Astrocyte (in vitro differentiated cells and primary cell): ENCODE measurements around the gene KHSRP. TPM values are rescaled to one million over a fixed set of nuclear protein-coding genes. Genes with fewer than 3 reads are reported as not detected.

Experiments used
- DNase-seq: peaks from one replicate; pipeline ENCODE4 v3.0.0-alpha.2; 2010; ENCODE audit warnings: low read depth
- FAIRE-seq: peaks from 2 replicates; lab custom pipeline; 2011; peaks lifted over from hg19 to GRCh38; lab: Jason Lieb, UNC
- H2AFZ ChIP-seq: 2 replicates; pipeline ENCODE4 v1.6.0; 2012; ENCODE audit warnings: low read depth, low read length, inconsistent platforms
- H3K27ac ChIP-seq: 2 replicates; pipeline ENCODE4 v1.5.1; 2011; ENCODE audit warnings: low read depth, low read length, inconsistent platforms
- H3K27me3 ChIP-seq: 2 replicates; pipeline ENCODE4 v1.6.0; 2011; ENCODE audit warnings: low read length, inconsistent platforms; ENCODE audit not compliant: insufficient read depth
- H3K36me3 ChIP-seq: 2 replicates; pipeline ENCODE4 v1.5.1; 2011; ENCODE audit warnings: low read length, inconsistent platforms; ENCODE audit not compliant: insufficient read depth
- H3K4me1 ChIP-seq: 2 replicates; pipeline ENCODE4 v1.5.1; 2011; ENCODE audit warnings: low read length, inconsistent platforms; ENCODE audit not compliant: insufficient read depth
- H3K4me2 ChIP-seq: 2 replicates; pipeline ENCODE4 v1.6.0; 2012; ENCODE audit warnings: low read length, inconsistent platforms
- H3K4me3 ChIP-seq: 2 replicates; pipeline ENCODE4 v1.5.1; 2011; ENCODE audit warnings: low read depth, mild to moderate bottlenecking, low read length, inconsistent platforms; ENCODE audit not compliant: insufficient read depth
- H3K79me2 ChIP-seq: 2 replicates; pipeline ENCODE4 v1.6.0; 2012; ENCODE audit warnings: mild to moderate bottlenecking, low read length, inconsistent platforms; ENCODE audit not compliant: insufficient read depth
- H3K9ac ChIP-seq: 2 replicates; pipeline ENCODE4 v1.6.0; 2012; ENCODE audit warnings: mild to moderate bottlenecking, low read length, inconsistent platforms
- H3K9me3 ChIP-seq: 2 replicates; pipeline ENCODE4 v1.5.1; 2012; ENCODE audit warnings: low read depth, mild to moderate bottlenecking, low read length, inconsistent platforms; ENCODE audit not compliant: insufficient read depth
- H4K20me1 ChIP-seq: 2 replicates; pipeline ENCODE4 v1.6.0; 2012; ENCODE audit warnings: low read length, inconsistent platforms; ENCODE audit not compliant: insufficient read depth
- H3K27ac Mint-ChIP-seq: one replicate; pipeline ENCODE4 v1.8.0; 2021; ENCODE audit warnings: mild to moderate bottlenecking, mixed read lengths; ENCODE audit not compliant: unreplicated experiment
- H3K27me3 Mint-ChIP-seq: one replicate; pipeline ENCODE4 v1.8.0; 2021; ENCODE audit warnings: low read depth, mixed read lengths; ENCODE audit not compliant: unreplicated experiment
- H3K36me3 Mint-ChIP-seq: one replicate; pipeline ENCODE4 v1.8.0; 2021; ENCODE audit warnings: low read depth, mixed read lengths; ENCODE audit not compliant: unreplicated experiment
- H3K4me1 Mint-ChIP-seq: one replicate; pipeline ENCODE4 v1.8.0; 2021; ENCODE audit warnings: low read depth, mixed read lengths; ENCODE audit not compliant: unreplicated experiment
- H3K4me3 Mint-ChIP-seq: one replicate; pipeline ENCODE4 v1.8.0; 2021; ENCODE audit warnings: mild to moderate bottlenecking, moderate library complexity, mixed read lengths; ENCODE audit not compliant: unreplicated experiment
- H3K9me3 Mint-ChIP-seq: one replicate; pipeline ENCODE4 v1.8.0; 2021; ENCODE audit warnings: mild to moderate bottlenecking, mixed read lengths; ENCODE audit not compliant: unreplicated experiment
- EZH2 ChIP-seq: IDR thresholded peaks from 2 replicates; pipeline ENCODE4 v1.6.1; 2012; ENCODE audit warnings: mild to moderate bottlenecking, low read length, inconsistent platforms; ENCODE audit not compliant: insufficient read depth
- total RNA-seq: library from RNA; stranded (reverse); gene quantifications from 2 replicates; pipeline ENCODE4 v1.2.1, GENCODE V29; 2021
- TF ChIP-seq, protein P1 (sequence below): IDR thresholded peaks from 2 replicates; pipeline ENCODE4 v1.5.1; 2011; ENCODE audit warnings: low read depth, mild to moderate bottlenecking, inconsistent platforms, low read length, moderate library complexity; ENCODE audit not compliant: insufficient read depth

The KHSRP gene
- total RNA-seq, 1 donor from 2014 or later, result 297 TPM

- Histone ChIP-seq H3K9me3 (no peaks in the 10 kb centered on the region), H4K20me1 (no peaks in the 10 kb centered on the region), H3K4me2 (peak overlapping the region; percentile 100), H3K79me2 (no peaks in the 10 kb centered on the region), H3K9ac (peak overlapping the region; percentile 69), H2AFZ (peak overlapping the region; percentile 91), H3K4me3 (peak overlapping the region; percentile 76), H3K36me3 (no peaks in the 10 kb centered on the region), H3K27me3 (peaks cover 10% of the 10 kb centered on the region), H3K4me1 (peaks cover 16% of the 10 kb centered on the region), H3K27ac (peak overlapping the region; percentile 5)
- H3K9me3 Mint-ChIP-seq, result peaks cover 2% of the 10 kb centered on the region
- TF ChIP-seq, protein P1, sequence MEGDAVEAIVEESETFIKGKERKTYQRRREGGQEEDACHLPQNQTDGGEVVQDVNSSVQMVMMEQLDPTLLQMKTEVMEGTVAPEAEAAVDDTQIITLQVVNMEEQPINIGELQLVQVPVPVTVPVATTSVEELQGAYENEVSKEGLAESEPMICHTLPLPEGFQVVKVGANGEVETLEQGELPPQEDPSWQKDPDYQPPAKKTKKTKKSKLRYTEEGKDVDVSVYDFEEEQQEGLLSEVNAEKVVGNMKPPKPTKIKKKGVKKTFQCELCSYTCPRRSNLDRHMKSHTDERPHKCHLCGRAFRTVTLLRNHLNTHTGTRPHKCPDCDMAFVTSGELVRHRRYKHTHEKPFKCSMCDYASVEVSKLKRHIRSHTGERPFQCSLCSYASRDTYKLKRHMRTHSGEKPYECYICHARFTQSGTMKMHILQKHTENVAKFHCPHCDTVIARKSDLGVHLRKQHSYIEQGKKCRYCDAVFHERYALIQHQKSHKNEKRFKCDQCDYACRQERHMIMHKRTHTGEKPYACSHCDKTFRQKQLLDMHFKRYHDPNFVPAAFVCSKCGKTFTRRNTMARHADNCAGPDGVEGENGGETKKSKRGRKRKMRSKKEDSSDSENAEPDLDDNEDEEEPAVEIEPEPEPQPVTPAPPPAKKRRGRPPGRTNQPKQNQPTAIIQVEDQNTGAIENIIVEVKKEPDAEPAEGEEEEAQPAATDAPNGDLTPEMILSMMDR, result peak; percentile 52
- TF ChIP-seq EZH2, result no peak
- H3K27ac Mint-ChIP-seq, result peak overlapping the region; percentile 71
- peak; percentile 96 for DNase-seq
- no peak for FAIRE-seq
- H3K36me3 Mint-ChIP-seq, result peaks cover 7% of the 10 kb centered on the region
- peaks cover 12% of the 10 kb centered on the region for H3K27me3 Mint-ChIP-seq
- peak overlapping the region; percentile 93 for H3K4me3 Mint-ChIP-seq
- no peaks in the 10 kb centered on the region for H3K4me1 Mint-ChIP-seq
Observed at GRCh38 chr19:6460099-6460884, 35.7 kb upstream of the KHSRP start.

DNA sequence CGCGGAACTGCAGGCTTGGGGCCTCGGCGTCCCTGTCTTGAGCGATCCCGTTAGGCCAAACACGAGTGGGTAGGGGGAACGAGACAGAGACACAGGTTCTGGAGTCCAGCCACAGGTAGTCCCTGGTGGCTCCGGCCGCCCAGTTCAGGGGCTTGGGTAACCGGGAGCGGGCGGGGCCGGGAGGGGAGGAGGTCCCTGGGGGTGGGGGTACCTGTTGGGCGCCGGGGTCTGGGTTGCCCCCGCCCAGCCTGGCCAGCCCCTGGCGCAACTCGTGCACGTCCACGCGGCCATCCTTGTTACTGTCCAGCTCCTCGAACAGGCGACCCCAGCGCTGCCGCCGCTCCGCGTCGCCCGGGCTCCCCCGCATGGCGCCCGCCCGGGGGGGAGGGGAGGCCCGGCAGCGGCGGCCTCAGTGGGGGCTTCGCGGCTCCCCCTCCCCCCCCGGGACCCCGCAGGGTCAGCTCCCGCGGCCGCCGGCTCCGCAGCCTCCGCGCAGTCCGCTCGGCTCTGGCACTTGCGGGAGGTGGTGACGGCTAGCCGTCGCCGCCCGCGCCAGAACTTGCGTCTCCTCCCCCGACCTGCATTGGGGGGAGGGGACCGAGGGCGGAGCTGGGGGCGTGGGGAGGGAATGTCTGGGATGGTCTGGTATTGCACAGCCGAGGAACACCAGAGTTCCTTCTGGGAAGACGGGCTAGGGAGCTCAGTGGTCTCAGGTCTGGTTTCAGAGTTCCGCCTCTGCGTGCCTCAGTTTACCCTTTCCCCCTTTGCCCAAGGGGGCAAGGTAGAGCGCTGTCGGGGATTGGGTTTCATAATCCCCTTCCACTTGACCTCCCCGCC lies 34.9 kb upstream of the KHSRP start, which contains the start of gene SLC25A23:
SLC25A23 (minus strand) TSS at position 531 of the 837 bp plus-strand sequence; CDS start at position 367, 164 bp downstream.
- H3K9ac ChIP-seq, result peak within 1 kb of the TSS; percentile 69
- peak within 1 kb of the TSS; percentile 5 for H3K27ac ChIP-seq
- no peak for FAIRE-seq

More for the DNA sequence above, 34.9 kb upstream of the KHSRP start, which contains the start of gene SLC25A23:
- Mint-ChIP-seq H3K4me1 (no peaks in the 10 kb centered on the region), H3K27ac (peak within 1 kb of the TSS; percentile 78), H3K9me3 (peaks cover 3% of the 10 kb centered on the region), H3K4me3 (peak within 1 kb of the TSS; percentile 93), H3K27me3 (peaks cover 5% of the 10 kb centered on the region), H3K36me3 (peaks cover 15% of the 10 kb centered on the region)
- Histone ChIP-seq H3K79me2 (no peaks in the 10 kb centered on the region), H3K9me3 (no peaks in the 10 kb centered on the region), H3K36me3 (no peaks in the 10 kb centered on the region), H3K4me1 (peaks cover 16% of the 10 kb centered on the region), H4K20me1 (no peaks in the 10 kb centered on the region), H3K4me2 (peak within 1 kb of the TSS; percentile 100), H2AFZ (peak within 1 kb of the TSS; percentile 91), H3K27me3 (peaks cover 8% of the 10 kb centered on the region), H3K4me3 (peak within 1 kb of the TSS; percentile 76)
- DNase-seq, result peak; percentile 47
- no peak for TF ChIP-seq EZH2
- TF ChIP-seq, protein P1, result no peak
